H1 (cell line): ENCODE data around the gene MATN4. TPM values are rescaled to one million over a fixed set of nuclear protein-coding genes. Genes with fewer than 3 reads are reported as not detected.

Source experiments
- CTCF ChIA-PET: fragments of 300-600 bp; sonication (Branson Sonifier 250); formaldehyde crosslinking; loops from one replicate; lab custom pipeline; 2021; ENCODE audit not compliant: partially characterized antibody; lab: Charles Lee
- POLR2A ChIA-PET: fragments of 300-600 bp; sonication (Branson Sonifier 250); formaldehyde crosslinking; loops from one replicate; lab custom pipeline; 2021; ENCODE audit warnings: inconsistent platforms; ENCODE audit not compliant: partially characterized antibody; lab: Charles Lee
- DNase-seq, 2 experiments: peaks; one replicate each; pipeline versions ENCODE4 v3.0.0 to v3.0.0-alpha.2; 2010 to 2022; ENCODE audit warnings: low spot score in 2 of 2, low read depth in 1 of 2, mixed read lengths in 1 of 2
- FAIRE-seq: peaks from 2 replicates; lab custom pipeline; 2011; peaks lifted over from hg19 to GRCh38; lab: Jason Lieb, UNC
- H2AFZ ChIP-seq: 2 replicates; pipeline ENCODE4 v1.8.1; 2012; ENCODE audit warnings: low read length, inconsistent platforms
- H2AK5ac ChIP-seq: 2 replicates; pipeline ENCODE4 v1.6.1; 2013; ENCODE audit warnings: low read depth, low read length
- H2BK120ac ChIP-seq: replicated peaks from 2 replicates; pipeline ENCODE3; 2013; ENCODE audit warnings: low read depth, low read length, inconsistent platforms
- H2BK12ac ChIP-seq: 2 replicates; pipeline ENCODE4 v1.6.1; 2013; ENCODE audit warnings: low read depth, low read length
- H2BK15ac ChIP-seq: 2 replicates; pipeline ENCODE4 v1.6.1; 2013; ENCODE audit warnings: low read length
- H2BK20ac ChIP-seq: 2 replicates; pipeline ENCODE4 v1.6.1; 2013; ENCODE audit warnings: low read length
- H2BK5ac ChIP-seq: 2 replicates; pipeline ENCODE4 v1.6.1; 2013; ENCODE audit warnings: low read depth, low read length
- H3K14ac ChIP-seq: 2 replicates; pipeline ENCODE4 v1.6.1; 2013; ENCODE audit warnings: inconsistent platforms; ENCODE audit not compliant: insufficient read length
- H3K18ac ChIP-seq: 2 replicates; pipeline ENCODE4 v1.6.1; 2013; ENCODE audit warnings: low read length; ENCODE audit errors: extremely low read depth
- H3K23ac ChIP-seq: 2 replicates; pipeline ENCODE4 v1.6.1; 2013; ENCODE audit warnings: inconsistent platforms; ENCODE audit not compliant: insufficient read length
- H3K23me2 ChIP-seq: 2 replicates; pipeline ENCODE4 v1.6.1; 2013; ENCODE audit warnings: low read depth, low read length
- H3K27ac ChIP-seq: 2 replicates; pipeline ENCODE4 v1.6.1; 2011; ENCODE audit warnings: low read depth, low read length, inconsistent platforms
- H3K27me3 ChIP-seq, 4 experiments: replicated peaks in 1 of 4; 1 replicate in 1 of 4; 2 replicates in 3 of 4; pipeline versions ENCODE4 v1.6.1 to v1.8.1; 2011 to 2013; ENCODE audit warnings: low read length in 3 of 4, mild to moderate bottlenecking in 3 of 4, inconsistent platforms in 2 of 4, mixed read lengths in 2 of 4, moderate library complexity in 1 of 4; ENCODE audit not compliant: control insufficient read depth in 3 of 4, insufficient read depth in 3 of 4; ENCODE audit errors: extremely low read depth in 1 of 4
- H3K36me3 ChIP-seq, 4 experiments: 2 replicates each; pipeline versions ENCODE4 v1.6.1 to v1.8.1; 2011 to 2013; ENCODE audit warnings: mild to moderate bottlenecking in 4 of 4, low read length in 3 of 4, moderate library complexity in 2 of 4, control low read depth in 1 of 4, inconsistent platforms in 1 of 4; ENCODE audit not compliant: insufficient read depth in 4 of 4, control insufficient read depth in 2 of 4
- H3K4ac ChIP-seq: replicated peaks from 2 replicates; pipeline ENCODE3; 2013; ENCODE audit warnings: low read length, low read depth, mixed read lengths, inconsistent platforms; ENCODE audit not compliant: insufficient read length
- H3K4me1 ChIP-seq, 4 experiments: replicated peaks in 1 of 4; 1 replicate in 1 of 4; 2 replicates in 3 of 4; pipeline versions ENCODE4 v1.6.1 to v1.8.1; 2011 to 2013; ENCODE audit warnings: low read length in 3 of 4, inconsistent platforms in 2 of 4, mixed read lengths in 1 of 4; ENCODE audit not compliant: insufficient read depth in 4 of 4, control insufficient read depth in 3 of 4
- H3K4me2 ChIP-seq, 2 experiments: 2 replicates each; pipeline versions ENCODE4 v1.6.1 to v1.8.1; 2011 to 2013; ENCODE audit warnings: low read depth in 2 of 2, low read length in 2 of 2, control low read depth in 1 of 2, inconsistent platforms in 1 of 2, mild to moderate bottlenecking in 1 of 2; ENCODE audit not compliant: insufficient read depth in 1 of 2
- H3K4me3 ChIP-seq, 4 experiments: fragments of 200-600, 300-600 bp in 1 of 4; sonication (generic), shearing (Covaris generic), sonication (Bioruptor Twin) in 1 of 4; 2 replicates each; pipeline versions ENCODE4 v1.5.1 to v1.8.1; 2011 to 2016; ENCODE audit warnings: low read length in 4 of 4, low read depth in 3 of 4, control low read depth in 2 of 4, inconsistent platforms in 2 of 4, mild to moderate bottlenecking in 2 of 4, mixed read lengths in 1 of 4, moderate library complexity in 1 of 4; ENCODE audit not compliant: insufficient read depth in 2 of 4; ENCODE audit errors: extremely low read depth in 1 of 4
- H3K56ac ChIP-seq: replicated peaks from 2 replicates; pipeline ENCODE3; 2013; ENCODE audit warnings: low read depth, mild to moderate bottlenecking, mixed read lengths, low read length, inconsistent platforms; ENCODE audit not compliant: insufficient read length
- H3K79me1 ChIP-seq: 2 replicates; pipeline ENCODE4 v1.6.1; 2013; ENCODE audit warnings: low read depth, low read length, control low read depth
- H3K79me2 ChIP-seq, 2 experiments: 2 replicates each; pipeline versions ENCODE4 v1.6.1 to v1.8.1; 2012 to 2013; ENCODE audit warnings: low read length in 2 of 2, mild to moderate bottlenecking in 2 of 2, inconsistent platforms in 1 of 2; ENCODE audit not compliant: insufficient read depth in 2 of 2, control insufficient read depth in 1 of 2
- H3K9ac ChIP-seq, 4 experiments: replicated peaks in 1 of 4; 1 replicate in 1 of 4; 2 replicates in 3 of 4; pipeline versions ENCODE4 v1.6.1 to v1.8.1; 2011 to 2013; ENCODE audit warnings: low read depth in 3 of 4, low read length in 3 of 4, control low read depth in 2 of 4, mild to moderate bottlenecking in 2 of 4, moderate library complexity in 2 of 4, inconsistent platforms in 1 of 4; ENCODE audit errors: extremely low read depth in 1 of 4
- H3K9me3 ChIP-seq, 2 experiments: 2 replicates each; pipeline versions ENCODE4 v1.6.1 to v1.8.1; 2012 to 2013; ENCODE audit warnings: mild to moderate bottlenecking in 2 of 2, moderate library complexity in 2 of 2, control low read depth in 1 of 2, inconsistent platforms in 1 of 2, low read depth in 1 of 2, low read length in 1 of 2, mixed read lengths in 1 of 2; ENCODE audit not compliant: insufficient read depth in 2 of 2
- H4K20me1 ChIP-seq, 2 experiments: replicated peaks in 1 of 2; 2 replicates each; pipeline versions ENCODE3 to v1.8.1; 2011 to 2013; ENCODE audit warnings: inconsistent platforms in 2 of 2, low read length in 2 of 2, mild to moderate bottlenecking in 1 of 2; ENCODE audit not compliant: insufficient read depth in 2 of 2, control insufficient read depth in 1 of 2
- H4K5ac ChIP-seq: 2 replicates; pipeline ENCODE4 v1.6.1; 2013; ENCODE audit warnings: low read length, low read depth, mixed read lengths, inconsistent platforms; ENCODE audit not compliant: insufficient read length
- H4K8ac ChIP-seq: 2 replicates; pipeline ENCODE4 v1.8.0; 2013; ENCODE audit warnings: mild to moderate bottlenecking, moderate library complexity, low read length, inconsistent platforms; ENCODE audit not compliant: insufficient read depth; ENCODE audit errors: extremely low read depth
- H4K91ac ChIP-seq: replicated peaks from 2 replicates; pipeline ENCODE3; 2013; ENCODE audit warnings: low read length, mixed read lengths, inconsistent platforms; ENCODE audit not compliant: insufficient read length
- ASH2L ChIP-seq: fragments of 200-600, 300-600 bp; sonication (generic); IDR thresholded peaks from one replicate; pipeline ENCODE4 v1.7.1; 2017; ENCODE audit warnings: low read length
- CHD1 ChIP-seq: IDR thresholded peaks from 2 replicates; pipeline ENCODE4 v1.6.1; 2012; ENCODE audit warnings: low read depth, low read length, improper control_type of control experiment
- HDAC2 ChIP-seq, 2 experiments: fragments of 300-600 bp in 1 of 2; sonication (generic) in 1 of 2; IDR thresholded peaks; 2 replicates each; pipeline ENCODE4 v1.6.1; 2011 to 2012; ENCODE audit warnings: low read depth in 2 of 2, low read length in 2 of 2, mild to moderate bottlenecking in 2 of 2, moderate library complexity in 2 of 2, borderline replicate concordance in 1 of 2, inconsistent platforms in 1 of 2
- HDAC6 ChIP-seq: IDR thresholded peaks from one replicate; pipeline ENCODE4 v1.7.1; 2012; ENCODE audit warnings: low read depth, mild to moderate bottlenecking, inconsistent platforms, low read length, moderate library complexity
- RXRA ChIP-seq: IDR thresholded peaks from 2 replicates; pipeline ENCODE4 v1.6.1; 2011; ENCODE audit warnings: low read depth, mild to moderate bottlenecking, low read length, moderate library complexity; ENCODE audit not compliant: insufficient read depth
- SIN3A ChIP-seq, 2 experiments: IDR thresholded peaks in 1 of 2; conservative IDR thresholded peaks in 1 of 2; 2 replicates each; pipeline ENCODE4 v1.6.1; 2011 to 2012; ENCODE audit warnings: low read length in 2 of 2, improper control_type of control experiment in 1 of 2, low read depth in 1 of 2, mild to moderate bottlenecking in 1 of 2
- SP1 ChIP-seq: IDR thresholded peaks from 2 replicates; pipeline ENCODE4 v1.6.1; 2011; ENCODE audit warnings: low read depth, low read length
- TAF1 ChIP-seq: IDR thresholded peaks from 2 replicates; pipeline ENCODE4 v1.6.1; 2011; ENCODE audit warnings: mild to moderate bottlenecking, low read depth, low read length
- WGBS, 2 experiments: shearing (Covaris generic) in 1 of 2; methylation state at CpG; one replicate each; pipeline versions ENCODE4 v1.1.6 to v1.1.7; 2013 to 2015; ENCODE audit warnings: low lambda C conversion rate in 2 of 2, mixed read lengths in 2 of 2, inconsistent platforms in 1 of 2, low coverage in 1 of 2, missing lambda C conversion rate in 1 of 2; ENCODE audit not compliant: insufficient replicate concordance in 2 of 2, insufficient coverage in 1 of 2, insufficient read length in 1 of 2; ENCODE audit errors: extremely low coverage in 1 of 2, missing lambda C conversion rate in 1 of 2; 5-methylcytosine and 5-hydroxymethylcytosine counted together
- polyA plus RNA-seq, 7 experiments: library from polyadenylated mRNA; depleted of rRNA in 3 of 7; stranded (reverse) in 5 of 7; unstranded in 2 of 7; fragments of >200 nt in 5 of 7; fragments of 200-250 nt in 2 of 7; gene quantifications; 1 replicate in 5 of 7; 2 replicates in 1 of 7; 4 replicates in 1 of 7; pipeline versions ENCODE4 v1.2.1 to v1.2.3, GENCODE V29; 2011 to 2013; ENCODE audit warnings: missing spikeins in 2 of 7, mixed read lengths in 2 of 7
- total RNA-seq: library from RNA; stranded (reverse); fragmentation: NEBNext Ultra II Directional; extraction: Animal tissue kit (Norgen Biotek cat#: 25700); gene quantifications from 2 replicates; pipeline ENCODE4 v1.2.1, GENCODE V29; 2021

Gene MATN4
- total and polyA plus RNA-seq, 2 of the 8 experiments (the other 6 are each of a cell fraction or from before 2014, with no cell fraction given) = 2.1 to 4.4 TPM

GRCh38 chr20:45246109-45246508 is 62.0 kb downstream of the MATN4 start:
- Histone ChIP-seq H2BK12ac (no peak overlapping the region), H3K4me2 (no peak overlapping the region), H3K14ac (no peak overlapping the region), H2BK120ac (no peak overlapping the region), H3K18ac (no peak overlapping the region), H2BK15ac (no peak overlapping the region), H3K9me3 (no peaks in the 10 kb centered on the region), H3K56ac (no peak overlapping the region), H3K4me1 (no peaks in the 10 kb centered on the region), H3K4ac (no peak overlapping the region), H3K4me3 (no peak overlapping the region), H4K20me1 (no peaks in the 10 kb centered on the region), H3K36me3 (no peaks in the 10 kb centered on the region), H3K79me1 (no peaks in the 10 kb centered on the region), H2AK5ac (no peak overlapping the region), H3K23ac (no peak overlapping the region), H2AFZ (no peak overlapping the region), H3K27me3 (no peaks in the 10 kb centered on the region; a peak in 1 of 7 replicates), H4K91ac (no peak overlapping the region), H3K23me2 (no peaks in the 10 kb centered on the region), H3K9ac (no peak overlapping the region), H3K79me2 (no peaks in the 10 kb centered on the region), H2BK20ac (no peak overlapping the region), H4K8ac (no peak overlapping the region), H3K27ac (no peak overlapping the region), H2BK5ac (no peak overlapping the region), H4K5ac (no peak overlapping the region)
- CTCF ChIA-PET = interaction anchor here (1.4 to 2.3 kb wide), 3 partner anchors 9 to 47 kb away, joined by 5 to 16 read pairs (median 8); no protein-coding TSS in a partner anchor
- TF ChIP-seq HDAC2 (IDR thresholded peaks at IDR 0.05; ENCODE audit: borderline replicate concordance in 1 of 2, low read depth in 2 of 2, low read length in 2 of 2) = no peak
- TF ChIP-seq HDAC6 = no peak
- TF ChIP-seq CHD1 = no peak
- no peak for TF ChIP-seq SP1
- no peak for TF ChIP-seq RXRA
- TF ChIP-seq ASH2L = no peak
- TF ChIP-seq TAF1 = no peak
- TF ChIP-seq SIN3A (conservative IDR thresholded peaks at IDR 0.05 in 1 of 2, IDR thresholded peaks at IDR 0.05 in 1 of 2; ENCODE audit: low read depth in 1 of 2, low read length in 2 of 2) = no peak
- DNase-seq = no peak
- POLR2A ChIA-PET = no interaction called here
- WGBS, 2 experiments = 77% methylated on average over 6 of the region's 6 CpGs; no CpG with 5 or more reads in 1 of the 2 experiments
- FAIRE-seq = no peak
